ENCODE results near the gene SLC10A3.

DNA sequence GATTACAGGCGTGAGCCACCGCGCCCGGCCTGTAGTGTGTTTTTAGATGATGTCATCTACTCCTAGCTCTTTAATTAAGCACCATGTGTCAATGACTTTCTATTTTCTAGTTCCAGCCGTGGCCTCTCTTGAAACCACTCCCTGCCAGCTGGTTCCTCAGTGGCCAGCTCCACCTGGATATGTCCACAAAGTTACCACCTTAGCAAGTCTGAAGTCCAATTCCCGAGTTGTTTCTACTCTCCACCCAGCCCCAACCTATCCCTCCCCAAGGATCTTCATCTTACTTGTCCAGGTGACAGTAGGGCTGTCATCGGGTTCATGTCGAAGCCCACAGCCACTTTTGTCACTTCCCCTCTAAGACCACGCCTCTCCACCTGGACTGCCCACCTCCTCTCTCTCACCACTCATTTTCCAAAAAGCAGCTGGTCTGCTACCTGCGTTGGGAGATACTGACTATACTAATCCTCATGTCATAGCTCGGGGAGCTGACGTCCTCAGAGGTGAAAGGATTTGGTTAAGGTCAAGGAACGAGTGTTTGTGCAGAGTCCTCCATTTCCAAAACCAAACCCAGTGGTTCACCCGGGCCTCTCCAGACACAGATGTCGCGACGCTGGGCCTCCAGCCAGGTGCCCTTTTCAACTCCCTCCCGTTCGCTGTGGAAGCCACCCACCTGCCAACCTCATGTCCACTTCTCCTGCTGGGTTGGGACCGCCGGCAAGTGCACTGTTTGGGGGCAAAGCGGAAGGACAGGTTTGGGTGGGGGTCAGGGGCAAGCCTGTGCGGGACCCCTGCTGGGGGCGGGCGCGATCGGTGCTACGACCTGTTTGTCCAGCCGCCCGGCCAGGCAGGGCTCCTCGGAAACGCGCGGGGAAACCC, 24.9 kb upstream of the SLC10A3 start:
- TF ChIP-seq, protein P1, sequence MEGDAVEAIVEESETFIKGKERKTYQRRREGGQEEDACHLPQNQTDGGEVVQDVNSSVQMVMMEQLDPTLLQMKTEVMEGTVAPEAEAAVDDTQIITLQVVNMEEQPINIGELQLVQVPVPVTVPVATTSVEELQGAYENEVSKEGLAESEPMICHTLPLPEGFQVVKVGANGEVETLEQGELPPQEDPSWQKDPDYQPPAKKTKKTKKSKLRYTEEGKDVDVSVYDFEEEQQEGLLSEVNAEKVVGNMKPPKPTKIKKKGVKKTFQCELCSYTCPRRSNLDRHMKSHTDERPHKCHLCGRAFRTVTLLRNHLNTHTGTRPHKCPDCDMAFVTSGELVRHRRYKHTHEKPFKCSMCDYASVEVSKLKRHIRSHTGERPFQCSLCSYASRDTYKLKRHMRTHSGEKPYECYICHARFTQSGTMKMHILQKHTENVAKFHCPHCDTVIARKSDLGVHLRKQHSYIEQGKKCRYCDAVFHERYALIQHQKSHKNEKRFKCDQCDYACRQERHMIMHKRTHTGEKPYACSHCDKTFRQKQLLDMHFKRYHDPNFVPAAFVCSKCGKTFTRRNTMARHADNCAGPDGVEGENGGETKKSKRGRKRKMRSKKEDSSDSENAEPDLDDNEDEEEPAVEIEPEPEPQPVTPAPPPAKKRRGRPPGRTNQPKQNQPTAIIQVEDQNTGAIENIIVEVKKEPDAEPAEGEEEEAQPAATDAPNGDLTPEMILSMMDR (IDR thresholded peaks at IDR 0.05 in 2 of 3, conservative IDR thresholded peaks at IDR 0.05 in 1 of 3; ENCODE audit: control insufficient read depth in 2 of 3, extremely low read depth in 1 of 3, insufficient read depth in 1 of 3, low read depth in 3 of 3, low read length in 3 of 3) = no peak
- TF ChIP-seq HDAC6 (IDR thresholded peaks at IDR 0.05; ENCODE audit: unreplicated experiment) = no peak
- TF ChIP-seq, protein P2, sequence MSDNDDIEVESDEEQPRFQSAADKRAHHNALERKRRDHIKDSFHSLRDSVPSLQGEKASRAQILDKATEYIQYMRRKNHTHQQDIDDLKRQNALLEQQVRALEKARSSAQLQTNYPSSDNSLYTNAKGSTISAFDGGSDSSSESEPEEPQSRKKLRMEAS (IDR thresholded peaks at IDR 0.05; ENCODE audit: low read depth, low read length) = no peak
- no peak for TF ChIP-seq CEBPB (IDR thresholded peaks at IDR 0.05; ENCODE audit: borderline replicate concordance in 1 of 2, low read depth in 2 of 2, low read length in 2 of 2)

All from GM12878 (cell line).